Measurements from ENCODE around the gene GATAD2A.

Gene GATAD2A

DNA sequence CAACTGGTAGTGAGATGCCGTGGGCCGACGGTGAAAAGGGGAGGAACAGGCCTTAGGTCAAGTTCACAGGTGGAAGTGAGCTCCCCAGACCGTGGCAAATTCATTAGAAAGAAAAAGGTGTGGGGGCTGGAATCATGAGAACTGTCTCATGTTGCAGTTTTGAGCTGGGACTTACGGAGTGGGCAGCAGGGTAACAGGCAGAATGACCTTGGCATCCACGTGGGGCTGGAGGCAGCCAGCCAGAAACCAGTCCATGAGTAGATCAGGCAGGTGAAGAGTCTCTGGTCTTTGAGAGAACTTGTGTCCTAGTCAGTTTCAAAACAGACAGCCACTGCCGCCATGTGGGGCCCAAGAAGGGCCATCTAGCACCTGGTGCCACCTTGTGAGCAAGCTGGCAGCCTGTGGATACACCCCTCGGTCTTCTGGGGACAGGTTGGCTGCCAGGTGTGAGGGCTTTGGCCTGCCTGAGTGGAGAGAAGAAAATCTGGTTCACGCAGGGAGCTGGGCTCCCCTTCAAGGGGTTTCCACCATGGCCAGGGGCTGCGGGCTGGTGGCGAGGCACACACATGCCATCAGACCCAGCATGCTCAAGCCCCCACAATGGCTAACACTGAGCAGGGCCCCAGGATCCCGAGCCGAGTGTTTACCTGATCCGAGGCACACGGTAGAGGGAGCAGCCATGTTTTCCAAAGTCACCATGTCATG lies 86.0 kb downstream of the GATAD2A start:
- no peak for DNase-seq

GRCh38 chr19:19492026-19492610 lies 86.6 kb downstream of the GATAD2A start:
- no peak for DNase-seq

GRCh38 chr19:19493841-19494546 lies 88.5 kb downstream of the GATAD2A start:
- DNase-seq: peak; percentile 12

DNA sequence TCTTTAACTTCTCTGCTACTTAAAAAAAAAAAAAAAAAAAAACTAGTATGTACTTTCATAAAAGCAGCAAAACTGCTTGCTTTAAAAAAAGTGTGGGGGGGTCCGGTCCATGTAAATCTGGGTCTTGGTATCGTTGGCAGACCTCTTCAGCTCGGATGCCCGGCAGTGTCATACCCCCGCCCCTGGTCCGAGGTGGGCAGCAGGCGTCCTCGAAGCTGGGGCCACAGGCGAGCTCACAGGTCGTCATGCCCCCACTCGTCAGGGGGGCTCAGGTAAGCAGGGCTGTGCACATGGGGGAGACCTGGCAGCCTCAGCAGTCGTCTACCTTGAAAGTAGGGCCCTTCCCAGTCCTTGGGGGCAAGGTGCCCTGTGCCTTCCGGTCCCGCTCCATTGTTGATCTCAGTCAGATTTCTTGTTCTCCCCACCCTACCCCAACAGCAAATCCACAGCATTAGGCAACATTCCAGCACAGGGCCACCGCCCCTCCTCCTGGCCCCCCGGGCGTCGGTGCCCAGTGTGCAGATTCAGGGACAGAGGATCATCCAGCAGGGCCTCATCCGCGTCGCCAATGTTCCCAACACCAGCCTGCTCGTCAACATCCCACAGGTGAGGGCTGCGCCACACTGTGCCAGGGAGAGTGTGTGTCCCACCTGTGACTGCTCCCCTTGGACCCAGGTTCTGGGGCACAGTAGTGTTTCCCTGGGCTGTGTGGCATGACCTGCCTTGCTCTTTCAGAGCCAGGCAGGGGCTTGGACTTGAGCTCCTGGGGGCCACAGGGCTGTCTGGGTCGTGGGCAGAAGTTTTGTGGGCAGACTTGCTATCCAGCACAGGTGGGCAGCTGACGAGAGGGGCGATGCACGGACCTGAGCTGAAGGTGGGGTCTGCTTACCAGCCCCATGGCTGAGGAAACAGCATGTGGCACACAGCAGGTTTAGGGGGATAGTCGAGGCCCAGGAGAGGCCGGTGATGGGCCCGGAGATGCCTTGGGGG lies 90.4 kb downstream of the GATAD2A start:
- no peak for DNase-seq

- DNase-seq: no peak
Measured at GRCh38 chr19:19498255-19498991, 92.9 kb downstream of the GATAD2A start.

- no peak for DNase-seq
Measured at GRCh38 chr19:19499272-19499995, 94.0 kb downstream of the GATAD2A start.

GRCh38 chr19:19500975-19501644 lies 95.6 kb downstream of the GATAD2A start:
- DNase-seq: no peak

DNA sequence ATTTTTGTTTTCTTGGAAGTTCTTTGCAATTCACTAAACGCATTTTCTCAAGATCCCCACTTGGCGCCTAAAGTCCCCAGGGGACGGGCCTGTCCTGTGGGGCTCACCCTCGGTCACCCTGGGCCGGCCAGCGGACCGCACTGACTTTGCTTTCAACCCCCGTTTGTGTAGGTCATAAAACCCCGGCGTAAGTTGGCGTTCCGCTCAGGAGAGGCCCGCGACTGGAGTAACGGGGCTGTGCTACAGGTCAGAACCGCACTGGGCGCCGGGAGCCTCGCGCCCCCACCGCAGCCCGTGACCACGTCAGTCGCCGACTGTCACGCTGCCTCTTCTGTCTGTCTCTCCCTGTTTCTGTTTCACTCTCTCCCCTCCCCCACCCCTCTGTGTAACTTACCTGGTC lies 96.3 kb downstream of the GATAD2A start:
- no peak for DNase-seq

GRCh38 chr19:19502281-19502680 lies 96.8 kb downstream of the GATAD2A start:
- DNase-seq: no peak

DNA sequence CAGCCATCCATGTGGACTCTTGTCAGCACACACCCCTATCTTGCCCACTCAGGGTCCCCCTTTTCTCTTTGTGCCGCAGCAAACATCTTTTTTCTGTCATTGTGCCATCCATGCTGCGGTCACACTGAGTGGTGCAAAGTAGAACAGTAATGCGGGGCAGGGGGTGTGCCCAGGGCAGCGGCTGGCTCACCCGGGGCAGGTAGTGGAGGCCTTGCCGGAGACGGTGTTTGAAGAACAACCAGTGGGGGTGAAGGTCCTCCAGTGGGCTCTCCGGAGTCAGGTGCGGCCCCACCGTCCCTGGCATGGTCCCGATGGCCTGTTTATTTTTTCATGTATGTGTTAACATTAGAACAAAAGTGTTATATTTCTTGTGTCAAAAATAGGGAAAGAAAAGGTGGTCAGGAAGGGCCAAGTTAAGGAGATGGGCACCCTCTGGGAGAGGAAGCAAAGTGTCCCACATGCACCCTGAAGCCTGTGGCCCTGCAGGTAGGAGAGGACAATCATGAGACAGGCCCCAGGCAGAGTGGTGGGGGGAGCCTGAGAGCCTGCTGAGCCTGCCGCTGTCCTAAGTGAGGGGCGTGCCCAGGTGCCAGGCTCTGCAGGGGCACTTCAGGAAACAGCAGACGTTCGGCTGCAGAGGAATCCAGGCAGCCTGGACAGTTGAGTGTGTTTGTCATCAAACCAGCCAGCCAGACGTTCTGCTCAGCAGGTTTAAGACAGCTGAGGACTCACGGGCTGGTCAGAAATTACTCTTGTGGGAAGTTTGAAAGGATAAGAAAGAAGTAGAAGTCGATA lies 97.5 kb downstream of the GATAD2A start:
- no peak for DNase-seq

GRCh38 chr19:19504754-19505668 lies 99.5 kb downstream of the GATAD2A start:
- DNase-seq: no peak

DNA sequence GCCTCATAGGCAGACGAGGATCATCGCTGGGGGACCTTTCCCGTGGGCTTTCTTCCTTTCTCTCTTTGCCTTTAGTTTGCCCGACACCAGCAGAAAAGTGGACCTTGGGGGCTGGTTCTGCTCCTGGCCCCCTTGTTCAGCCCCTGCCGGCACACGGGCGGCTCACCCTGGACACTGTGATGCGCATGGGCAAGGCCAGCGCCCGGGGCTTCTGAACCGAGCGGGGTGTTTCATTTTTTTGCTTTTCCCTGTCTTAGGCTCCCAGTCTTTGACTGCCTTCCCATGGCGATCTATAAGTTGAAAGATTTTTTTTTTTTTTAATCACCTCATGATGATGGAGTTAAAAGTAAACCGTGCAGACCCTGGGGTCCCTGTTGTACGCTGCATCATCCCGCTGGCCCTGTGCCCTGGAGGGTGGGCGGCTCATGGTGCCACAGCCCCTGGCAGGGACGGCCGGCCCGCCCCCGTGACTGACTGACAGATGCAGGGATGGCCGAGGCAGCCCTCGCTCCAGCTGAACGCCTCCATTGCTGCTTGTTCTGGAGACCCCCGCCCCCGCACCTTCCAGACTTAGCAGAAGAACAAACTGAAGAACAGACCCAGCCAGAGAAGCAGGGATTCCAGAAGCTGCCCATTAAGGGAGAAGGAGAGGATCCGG lies 100.3 kb downstream of the GATAD2A start:
- DNase-seq: no peak

DNA sequence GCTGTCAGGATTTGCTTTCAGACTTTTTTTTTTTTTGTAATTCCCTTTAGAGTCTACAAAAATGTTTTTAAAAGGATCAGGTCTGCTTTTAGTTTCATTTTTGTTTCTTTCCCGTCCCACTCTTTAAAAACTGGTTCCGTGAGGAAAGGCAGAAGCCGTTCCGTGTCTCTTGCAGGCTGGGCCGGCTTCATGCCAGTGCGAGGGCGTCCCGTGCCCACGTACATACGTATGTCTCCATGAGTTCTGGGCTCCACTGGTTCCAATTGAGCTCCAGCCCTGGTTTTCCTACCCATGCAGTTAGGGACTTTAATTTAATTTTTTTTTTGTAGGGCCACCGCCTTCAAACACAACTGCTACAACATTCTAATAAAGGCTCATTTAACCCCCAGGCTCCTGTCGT lies 101.1 kb downstream of the GATAD2A start:
- DNase-seq: no peak

DNA sequence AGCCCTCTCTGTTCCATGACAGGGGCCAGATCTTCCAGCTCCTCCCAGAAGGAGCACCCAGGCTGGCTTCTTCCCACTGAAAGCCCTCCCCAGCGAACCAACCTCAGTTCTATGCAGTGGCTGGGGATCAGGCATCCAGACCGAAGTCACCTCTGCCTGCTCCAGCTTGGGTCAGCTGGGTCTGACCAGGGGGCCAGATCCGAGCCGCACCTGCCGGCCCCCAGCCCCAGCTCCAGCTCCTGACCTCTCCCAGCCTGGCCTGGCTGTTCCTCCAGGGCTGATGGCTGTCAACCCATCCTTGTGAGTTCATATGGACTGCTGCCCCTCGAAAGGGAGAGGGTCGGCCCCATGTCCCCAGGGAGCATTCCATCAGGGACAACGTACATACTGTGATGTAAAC lies 101.9 kb downstream of the GATAD2A start:
- no peak for DNase-seq

DNA sequence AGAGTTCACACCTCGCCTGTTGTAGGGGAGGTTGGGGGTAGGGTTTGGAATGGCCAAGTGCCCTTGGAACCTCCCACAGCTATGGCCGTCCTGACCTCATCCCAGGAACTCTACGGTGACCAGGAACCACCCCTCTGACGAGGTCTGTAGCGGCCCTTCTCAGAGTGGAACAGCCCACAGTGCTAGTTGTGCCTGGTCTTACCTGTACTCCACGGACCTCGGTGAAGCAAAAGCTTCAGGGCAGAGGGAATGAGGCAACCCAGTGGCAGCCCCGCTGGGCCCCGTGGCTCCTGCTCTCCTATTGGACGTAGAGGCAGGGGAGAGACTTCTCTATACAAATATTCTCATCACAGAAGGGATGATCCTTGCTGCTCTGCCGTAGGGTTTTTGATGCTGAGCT lies 102.7 kb downstream of the GATAD2A start:
- no peak for DNase-seq

- no peak for DNase-seq
Measured at GRCh38 chr19:19510432-19510831, 105.0 kb downstream of the GATAD2A start.

DNA sequence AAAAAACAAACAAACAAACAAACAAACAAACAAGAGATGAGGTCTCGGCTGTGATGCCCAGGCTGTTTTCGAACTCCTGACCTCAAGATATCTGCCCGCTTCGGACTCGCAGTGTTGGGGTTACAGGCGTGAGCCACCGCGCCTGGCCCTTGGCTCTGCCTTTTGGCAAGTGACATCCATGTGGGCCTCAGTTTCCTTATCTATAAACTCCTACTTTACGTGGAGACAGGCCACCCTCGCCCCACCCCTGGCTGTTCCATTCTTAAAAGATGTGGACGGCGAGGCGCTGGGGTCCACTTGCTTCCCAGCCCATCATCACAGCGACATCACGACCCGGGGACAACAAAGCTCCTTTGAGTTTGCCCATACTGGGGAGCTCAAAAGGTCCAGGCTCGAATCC lies 108.2 kb downstream of the GATAD2A start:
- DNase-seq: no peak

GRCh38 chr19:19514215-19514657 lies 108.8 kb downstream of the GATAD2A start:
- DNase-seq: peak; percentile 46

All from suppressor macrophage treated with lipopolysaccharide for 4 hours (primary cell).